Measurements from ENCODE around the gene GRAP2.
"Not testable (repeated sequence)": the region's sequence is repeated elsewhere in the genome, so short reads cannot be mapped to it uniquely, and the experiment has no call there.

Gene GRAP2

GRCh38 chr22:39943953-39944872 lies 43.3 kb downstream of the GRAP2 start:
- no peak for DNase-seq (ENCODE audit: low read depth in 4 of 4, low spot score in 1 of 4)

- no peak for DNase-seq (ENCODE audit: low read depth in 4 of 4, low spot score in 1 of 4)
Observed at GRCh38 chr22:39946126-39946502, 45.2 kb downstream of the GRAP2 start.

- DNase-seq (ENCODE audit: low read depth in 4 of 4, low spot score in 1 of 4) = no peak
Observed at GRCh38 chr22:39946503-39947219, 45.8 kb downstream of the GRAP2 start.

- DNase-seq (ENCODE audit: low read depth in 4 of 4, low spot score in 1 of 4) = no peak
Observed at GRCh38 chr22:39947220-39948216, 46.6 kb downstream of the GRAP2 start.

- DNase-seq (ENCODE audit: low read depth in 4 of 4, low spot score in 1 of 4) = no peak
Observed at GRCh38 chr22:39949964-39950737, 49.3 kb downstream of the GRAP2 start.

GRCh38 chr22:39951603-39952293 lies 50.9 kb downstream of the GRAP2 start:
- not testable (repeated sequence) for DNase-seq (ENCODE audit: low read depth in 4 of 4, low spot score in 1 of 4)

GRCh38 chr22:39952347-39952746 lies 51.5 kb downstream of the GRAP2 start:
- no peak for DNase-seq (ENCODE audit: low read depth in 4 of 4, low spot score in 1 of 4)

- DNase-seq (ENCODE audit: low read depth in 4 of 4, low spot score in 1 of 4) = no peak
Observed at GRCh38 chr22:39953101-39953500, 52.2 kb downstream of the GRAP2 start.

- no peak for DNase-seq (ENCODE audit: low read depth in 4 of 4, low spot score in 1 of 4)
Observed at GRCh38 chr22:39954584-39955055, 53.7 kb downstream of the GRAP2 start.

- DNase-seq (ENCODE audit: low read depth in 4 of 4, low spot score in 1 of 4) = no peak
Observed at GRCh38 chr22:39955675-39956074, 54.8 kb downstream of the GRAP2 start.

- no peak for DNase-seq (ENCODE audit: low read depth in 4 of 4, low spot score in 1 of 4)
Observed at GRCh38 chr22:39956932-39957664, 56.2 kb downstream of the GRAP2 start.

- DNase-seq (ENCODE audit: low read depth in 4 of 4, low spot score in 1 of 4) = no peak
Observed at GRCh38 chr22:39958009-39958711, 57.3 kb downstream of the GRAP2 start.

- DNase-seq (ENCODE audit: low read depth in 4 of 4, low spot score in 1 of 4) = no peak
Observed at GRCh38 chr22:39958949-39959639, 58.2 kb downstream of the GRAP2 start.

GRCh38 chr22:39959640-39960447 lies 59.0 kb downstream of the GRAP2 start, which contains the start of gene TMA7B:
TMA7B (plus strand) TSS chr22:39960397; CDS start chr22:39964375, 3,978 bp downstream.
- DNase-seq (ENCODE audit: low read depth in 4 of 4, low spot score in 1 of 4) = no peak

- DNase-seq (ENCODE audit: low read depth in 4 of 4, low spot score in 1 of 4) = peak in 2 of 4 experiments; percentile 37 to 66
Observed at GRCh38 chr22:39960791-39961746, 60.2 kb downstream of the GRAP2 start.

GRCh38 chr22:39962071-39962470 lies 61.2 kb downstream of the GRAP2 start:
- DNase-seq (ENCODE audit: low read depth in 4 of 4, low spot score in 1 of 4) = no peak

Measured in stimulated activated CD4-positive, alpha-beta T cell treated with anti-CD3 and anti-CD28 coated beads, Interleukin-1b, Interleukin-23, amount 100 ng/mL, for 24 hours (primary cell).